NCI-H774 (cell line): Measurements from ENCODE around the gene LARP6.
"Not testable (repeated sequence)": the region's sequence is repeated elsewhere in the genome, so short reads cannot be mapped to it uniquely, and the experiment has no call there.

Experiments
- DNase-seq: peaks from one replicate; lab custom pipeline; 2025; lab: John Stamatoyannopoulos, UW

Gene LARP6

GRCh38 chr15:70858614-70859321, 4.8 kb upstream of the LARP6 start:
- DNase-seq = not testable (repeated sequence)

GRCh38 chr15:70857562-70858285, 3.8 kb upstream of the LARP6 start:
- DNase-seq = no peak

GRCh38 chr15:70856884-70857561, 3.1 kb upstream of the LARP6 start:
- no peak for DNase-seq

- DNase-seq = no peak
Measured at GRCh38 chr15:70856177-70856883, 2.4 kb upstream of the LARP6 start.

GRCh38 chr15:70855764-70856163, 1.8 kb upstream of the LARP6 start:
- no peak for DNase-seq

GRCh38 chr15:70854666-70854976, 664 bp upstream of the LARP6 start:
- no peak for DNase-seq

GRCh38 chr15:70853318-70853972, 512 bp downstream of the LARP6 start:
- DNase-seq = no peak

- DNase-seq = no peak
Measured at GRCh38 chr15:70852501-70853317, 1.2 kb downstream of the LARP6 start.

GRCh38 chr15:70851889-70852288, 2.1 kb downstream of the LARP6 start:
- no peak for DNase-seq

GRCh38 chr15:70845602-70846360, 8.2 kb downstream of the LARP6 start:
- DNase-seq = no peak

GRCh38 chr15:70837476-70837875, 16.5 kb downstream of the LARP6 start:
- no peak for DNase-seq

- no peak for DNase-seq
Measured at GRCh38 chr15:70835841-70836240, 18.1 kb downstream of the LARP6 start.

GRCh38 chr15:70835415-70835814, 18.5 kb downstream of the LARP6 start:
- no peak for DNase-seq

- no peak for DNase-seq
Measured at GRCh38 chr15:70834999-70835398, 19.0 kb downstream of the LARP6 start.

- DNase-seq = no peak
Measured at GRCh38 chr15:70833861-70834765, 19.8 kb downstream of the LARP6 start.

- DNase-seq = no peak
Measured at GRCh38 chr15:70833422-70833821, 20.5 kb downstream of the LARP6 start.

GRCh38 chr15:70832176-70832575, 21.8 kb downstream of the LARP6 start:
- no peak for DNase-seq

- DNase-seq = no peak
Measured at GRCh38 chr15:70831094-70831911, 22.7 kb downstream of the LARP6 start.
